GM19238 (cell line): ENCODE results near the gene CAMSAP1.
"Not testable (repeated sequence)": the region's sequence is repeated elsewhere in the genome, so short reads cannot be mapped to it uniquely, and the experiment has no call there.

Source experiments
- DNase-seq: peaks from one replicate; pipeline ENCODE4 v3.0.0; 2011; ENCODE audit warnings: low spot score; ENCODE audit not compliant: insufficient read length

Gene CAMSAP1

GRCh38 chr9:135920973-135921585 is 13.7 kb upstream of the CAMSAP1 start:
- no peak for DNase-seq

GRCh38 chr9:135920256-135920930 is 13.0 kb upstream of the CAMSAP1 start:
- DNase-seq: no peak

GRCh38 chr9:135919318-135919890 is 12.1 kb upstream of the CAMSAP1 start:
- DNase-seq: no peak

- not testable (repeated sequence) for DNase-seq
These were observed 8.9 kb upstream of the CAMSAP1 start for GRCh38 chr9:135916227-135916626.

- no peak for DNase-seq
These were observed 7.6 kb upstream of the CAMSAP1 start for GRCh38 chr9:135914921-135915320.

- not testable (repeated sequence) for DNase-seq
These were observed 3.9 kb upstream of the CAMSAP1 start for GRCh38 chr9:135911233-135911632.

GRCh38 chr9:135910757-135911156 is 3.4 kb upstream of the CAMSAP1 start:
- no peak for DNase-seq

GRCh38 chr9:135910216-135910615 is 2.9 kb upstream of the CAMSAP1 start:
- no peak for DNase-seq

GRCh38 chr9:135909371-135909770 is 2.0 kb upstream of the CAMSAP1 start:
- DNase-seq: no peak

GRCh38 chr9:135908754-135909204 is 1.4 kb upstream of the CAMSAP1 start:
- no peak for DNase-seq

GRCh38 chr9:135908093-135908753 is 877 bp upstream of the CAMSAP1 start:
- no peak for DNase-seq

GRCh38 chr9:135907006-135907430 is 328 bp downstream of the CAMSAP1 start:
- DNase-seq: no peak

GRCh38 chr9:135906291-135907005 is 898 bp downstream of the CAMSAP1 start:
- DNase-seq: no peak

GRCh38 chr9:135905380-135906258 is 1.7 kb downstream of the CAMSAP1 start:
- no peak for DNase-seq

- no peak for DNase-seq
These were observed 3.4 kb downstream of the CAMSAP1 start for GRCh38 chr9:135903786-135904520.

GRCh38 chr9:135903358-135903656 is 4.0 kb downstream of the CAMSAP1 start:
- DNase-seq: no peak

GRCh38 chr9:135902655-135903357 is 4.5 kb downstream of the CAMSAP1 start:
- no peak for DNase-seq

- no peak for DNase-seq
These were observed 5.5 kb downstream of the CAMSAP1 start for GRCh38 chr9:135901826-135902225.

- no peak for DNase-seq
These were observed 6.2 kb downstream of the CAMSAP1 start for GRCh38 chr9:135901031-135901758.
